Gastroesophageal sphincter (tissue), 4 donors: Measurements from ENCODE around the gene LPP. TPM values are rescaled to one million over a fixed set of nuclear protein-coding genes. Genes with fewer than 3 reads are reported as not detected.

Experiments
- ATAC-seq: fragments of 150-250 bp; one replicate; pipeline ENCODE4 v1.9.1; 2016; ENCODE audit warnings: mild to moderate bottlenecking, moderate library complexity
- H3K27ac ChIP-seq, 4 donors: fragments of 200-600 bp; sonication (generic) in 3 of 4; 1 replicate in 3 of 4; 2 replicates in 1 of 4; pipeline ENCODE4 v1.5.1; 2016 to 2019
- H3K27me3 ChIP-seq: fragments of 200-600 bp; sonication (generic); one replicate; pipeline ENCODE4 v1.5.1; 2019
- H3K36me3 ChIP-seq, 2 donors: fragments of 200-600 bp; sonication (generic); one replicate each; pipeline ENCODE4 v1.5.1; 2019; ENCODE audit warnings: control low read depth in 1 of 2
- H3K4me1 ChIP-seq, 3 donors: fragments of 200-600 bp; sonication (generic); 1 replicate in 2 of 3; 2 replicates in 1 of 3; pipeline ENCODE4 v1.5.1; 2016 to 2019; ENCODE audit warnings: control low read depth in 2 of 3
- H3K4me3 ChIP-seq, 2 donors: fragments of 200-600 bp; sonication (generic); one replicate each; pipeline ENCODE4 v1.5.1; 2019; ENCODE audit warnings: mild to moderate bottlenecking in 1 of 2, moderate library complexity in 1 of 2
- H3K9me3 ChIP-seq, 3 donors: fragments of 200-600 bp; sonication (generic); one replicate each; pipeline ENCODE4 v1.5.1; 2017 to 2019; ENCODE audit warnings: control low read depth in 2 of 3
- EP300 ChIP-seq: sonication (generic); formaldehyde crosslinking; IDR thresholded peaks from one replicate; pipeline ENCODE4 v1.6.1; 2017; ENCODE audit warnings: antibody characterized with exemption, mild to moderate bottlenecking
- POLR2A ChIP-seq, 2 donors: fragments of 450-650 bp; IDR thresholded peaks; one replicate each; pipeline ENCODE4 v1.6.1; 2017; ENCODE audit warnings: antibody characterized with exemption in 2 of 2, mild to moderate bottlenecking in 2 of 2, moderate library complexity in 1 of 2
- POLR2AphosphoS5 ChIP-seq: sonication (generic); formaldehyde crosslinking; IDR thresholded peaks from one replicate; pipeline ENCODE4 v1.6.1; 2017; ENCODE audit warnings: antibody characterized with exemption
- WGBS, 2 donors: methylation state at CpG; one replicate each; pipeline ENCODE4 v1.1.5; 2018; ENCODE audit warnings: low coverage in 1 of 2; 5-methylcytosine and 5-hydroxymethylcytosine counted together
- total RNA-seq, 4 donors: library from RNA; depleted of rRNA; stranded (reverse); fragments of >200 nt; gene quantifications; one replicate each; pipeline ENCODE4 v1.1.0, GENCODE V29; 2016
- TF ChIP-seq, protein P1 (sequence below), 4 experiments: fragments of 200-600 bp in 2 of 4; fragments of 450-650 bp in 2 of 4; sonication (generic) in 1 of 4; IDR thresholded peaks; one replicate each; pipeline ENCODE4 v1.5.1; 2017 to 2019; ENCODE audit warnings: antibody characterized with exemption in 4 of 4, mild to moderate bottlenecking in 2 of 4, moderate library complexity in 2 of 4

Gene LPP
- total RNA-seq, 4 donors from 2014 or later, result 1,243 to 2,297 (median 2,164) TPM

DNA sequence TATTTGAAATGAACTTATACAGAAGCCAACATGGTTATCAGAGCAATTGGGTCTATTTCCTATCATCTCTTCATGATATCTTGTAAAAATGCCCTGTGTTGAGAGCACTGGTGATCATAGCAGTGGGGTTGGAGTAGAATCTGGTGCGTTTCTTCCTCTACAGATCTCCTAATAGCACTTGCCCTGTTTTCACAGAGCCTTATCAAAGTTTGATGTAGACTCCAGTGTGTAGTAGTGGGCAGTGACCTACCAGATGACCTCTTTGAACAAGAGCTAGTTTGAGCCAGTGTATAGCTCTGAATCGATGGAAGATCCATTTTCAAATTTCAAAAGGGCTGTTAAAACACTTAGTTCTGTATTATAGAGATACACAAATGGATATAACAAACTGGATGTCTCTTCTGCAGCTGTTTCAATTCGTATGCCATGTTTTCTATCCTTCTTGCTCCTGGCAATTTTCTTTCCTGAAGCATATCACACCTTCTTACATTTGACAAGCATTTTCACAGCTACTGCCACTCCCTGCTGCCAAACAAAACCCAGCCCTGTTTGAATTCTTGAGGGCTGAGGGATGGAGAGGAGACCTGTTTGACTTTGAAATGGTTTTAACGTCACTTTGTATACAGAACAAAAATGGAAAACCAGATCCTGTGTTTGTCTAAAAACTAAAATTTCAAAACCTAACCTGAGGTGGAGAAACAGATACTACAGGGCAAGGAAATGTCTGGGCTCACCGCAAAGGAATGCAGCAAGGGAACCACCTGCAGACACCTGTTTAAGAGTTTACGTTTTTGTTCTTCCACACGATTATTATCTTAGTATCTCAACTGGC is 663.4 kb downstream of the LPP start:
- no peaks in the 10 kb centered on the region for H3K27me3 ChIP-seq
- no peak overlapping the region for H3K4me3 ChIP-seq
- TF ChIP-seq, protein P1, sequence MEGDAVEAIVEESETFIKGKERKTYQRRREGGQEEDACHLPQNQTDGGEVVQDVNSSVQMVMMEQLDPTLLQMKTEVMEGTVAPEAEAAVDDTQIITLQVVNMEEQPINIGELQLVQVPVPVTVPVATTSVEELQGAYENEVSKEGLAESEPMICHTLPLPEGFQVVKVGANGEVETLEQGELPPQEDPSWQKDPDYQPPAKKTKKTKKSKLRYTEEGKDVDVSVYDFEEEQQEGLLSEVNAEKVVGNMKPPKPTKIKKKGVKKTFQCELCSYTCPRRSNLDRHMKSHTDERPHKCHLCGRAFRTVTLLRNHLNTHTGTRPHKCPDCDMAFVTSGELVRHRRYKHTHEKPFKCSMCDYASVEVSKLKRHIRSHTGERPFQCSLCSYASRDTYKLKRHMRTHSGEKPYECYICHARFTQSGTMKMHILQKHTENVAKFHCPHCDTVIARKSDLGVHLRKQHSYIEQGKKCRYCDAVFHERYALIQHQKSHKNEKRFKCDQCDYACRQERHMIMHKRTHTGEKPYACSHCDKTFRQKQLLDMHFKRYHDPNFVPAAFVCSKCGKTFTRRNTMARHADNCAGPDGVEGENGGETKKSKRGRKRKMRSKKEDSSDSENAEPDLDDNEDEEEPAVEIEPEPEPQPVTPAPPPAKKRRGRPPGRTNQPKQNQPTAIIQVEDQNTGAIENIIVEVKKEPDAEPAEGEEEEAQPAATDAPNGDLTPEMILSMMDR (IDR thresholded peaks at IDR 0.05), result no peak
- TF ChIP-seq POLR2AphosphoS5 (no peak), POLR2A (IDR thresholded peaks at IDR 0.05) (no peak), EP300 (no peak)
- H3K36me3 ChIP-seq, result no peaks in the 10 kb centered on the region
- peaks cover 0 to 65% (median 27%) of the 10 kb centered on the region in 3 donors for H3K4me1 ChIP-seq
- no peak for ATAC-seq
- H3K27ac ChIP-seq, result no peak overlapping the region
- no peaks in the 10 kb centered on the region for H3K9me3 ChIP-seq
- whole genome bisulfite sequencing, 2 donors, result 70 to 73% methylated on average over 5 to 7 of the region's 7 CpGs

DNA sequence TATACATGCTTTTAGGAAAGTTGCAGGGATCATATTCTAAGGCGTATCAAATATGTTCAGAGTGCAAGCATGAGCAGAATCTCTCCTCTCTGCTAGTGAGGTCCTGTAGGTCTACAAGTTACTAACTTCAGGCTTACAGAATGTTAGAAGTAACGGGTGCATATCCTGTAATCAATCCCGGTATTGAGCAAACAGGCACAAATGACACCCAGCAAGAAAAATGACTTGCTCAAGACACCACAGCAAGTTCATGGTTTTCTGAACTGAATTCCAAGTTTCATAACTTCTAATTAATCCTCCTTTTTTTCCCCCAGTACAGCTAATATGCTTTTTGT is 663.9 kb downstream of the LPP start:
- ATAC-seq, result no peak
- no peaks in the 10 kb centered on the region for H3K9me3 ChIP-seq
- H3K4me3 ChIP-seq, result no peak overlapping the region
- WGBS, 2 donors, result 73 to 81% methylated on average over 3 of the region's 3 CpGs
- TF ChIP-seq POLR2A (IDR thresholded peaks at IDR 0.05) (no peak), EP300 (no peak), POLR2AphosphoS5 (no peak)
- TF ChIP-seq, protein P1 (IDR thresholded peaks at IDR 0.05), result no peak
- H3K27ac ChIP-seq, result no peak overlapping the region
- H3K4me1 ChIP-seq, result peaks cover 0 to 65% (median 27%) of the 10 kb centered on the region in 3 donors
- no peaks in the 10 kb centered on the region for H3K27me3 ChIP-seq
- no peaks in the 10 kb centered on the region for H3K36me3 ChIP-seq

DNA sequence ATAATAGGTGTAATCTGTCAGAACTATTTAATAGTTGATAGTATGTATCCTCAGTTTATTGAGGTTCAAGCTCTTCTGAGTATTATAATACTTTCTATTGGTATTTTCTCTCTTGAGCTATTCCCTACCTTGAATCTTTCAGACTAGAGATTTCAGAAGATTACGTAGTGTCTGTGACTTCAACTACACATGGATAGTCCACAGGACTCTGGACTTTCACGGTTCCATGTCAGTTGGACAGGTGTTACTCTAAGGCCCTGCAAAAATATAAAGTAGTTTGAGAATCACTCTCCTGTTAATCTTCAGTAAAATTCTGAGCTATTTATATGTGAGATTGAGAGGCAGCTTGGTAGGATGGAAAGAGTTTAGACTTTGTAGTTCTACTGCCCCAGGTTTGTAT is 664.3 kb downstream of the LPP start:
- WGBS, 2 donors, result 89 to 100% methylated on average over 1 to 2 of the region's 2 CpGs
- TF ChIP-seq POLR2A (IDR thresholded peaks at IDR 0.05), result no peak
- TF ChIP-seq POLR2AphosphoS5, result no peak
- no peak for TF ChIP-seq EP300
- TF ChIP-seq, protein P1 (IDR thresholded peaks at IDR 0.05), result no peak
- Histone ChIP-seq H3K4me3 (no peak overlapping the region), H3K9me3 (no peaks in the 10 kb centered on the region), H3K36me3 (no peaks in the 10 kb centered on the region), H3K27me3 (no peaks in the 10 kb centered on the region), H3K27ac (no peak overlapping the region), H3K4me1 (peaks cover 0 to 67% (median 27%) of the 10 kb centered on the region in 3 donors)
- ATAC-seq, result no peak

DNA sequence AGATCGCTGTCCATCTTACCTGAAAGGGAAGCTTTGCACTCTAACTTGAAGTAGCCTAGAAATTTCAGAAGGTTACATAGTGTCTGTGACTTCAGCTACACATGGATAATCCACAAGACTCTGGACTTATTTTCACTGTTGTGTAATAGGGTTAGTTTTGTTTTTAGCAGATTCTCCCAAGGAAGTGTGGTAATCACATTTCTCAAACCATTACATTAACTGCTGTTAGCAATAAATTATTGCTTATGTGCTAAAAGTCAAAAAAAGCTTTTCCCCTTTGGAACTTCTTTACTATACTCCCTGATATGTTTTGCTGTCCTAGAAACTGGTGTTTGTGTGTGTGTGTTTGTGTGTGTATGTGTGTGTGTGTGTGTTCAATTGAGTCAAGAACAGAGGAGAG is 666.0 kb downstream of the LPP start:
- ATAC-seq, result peak; percentile 81
- Histone ChIP-seq H3K36me3 (no peaks in the 10 kb centered on the region), H3K4me3 (no peak overlapping the region), H3K4me1 (peaks cover 0 to 81% (median 27%) of the 10 kb centered on the region in 3 donors), H3K27ac (peak overlapping the region in 1 of 4 donors; percentile 33), H3K27me3 (no peaks in the 10 kb centered on the region), H3K9me3 (no peaks in the 10 kb centered on the region)
- peak; percentile 53 for TF ChIP-seq POLR2AphosphoS5
- TF ChIP-seq, protein P1 (IDR thresholded peaks at IDR 0.05), result no peak
- 89% methylated on average over 1 of the region's 1 CpG; no CpG with 5 or more reads in 1 of the 2 donors for WGBS, 2 donors

DNA sequence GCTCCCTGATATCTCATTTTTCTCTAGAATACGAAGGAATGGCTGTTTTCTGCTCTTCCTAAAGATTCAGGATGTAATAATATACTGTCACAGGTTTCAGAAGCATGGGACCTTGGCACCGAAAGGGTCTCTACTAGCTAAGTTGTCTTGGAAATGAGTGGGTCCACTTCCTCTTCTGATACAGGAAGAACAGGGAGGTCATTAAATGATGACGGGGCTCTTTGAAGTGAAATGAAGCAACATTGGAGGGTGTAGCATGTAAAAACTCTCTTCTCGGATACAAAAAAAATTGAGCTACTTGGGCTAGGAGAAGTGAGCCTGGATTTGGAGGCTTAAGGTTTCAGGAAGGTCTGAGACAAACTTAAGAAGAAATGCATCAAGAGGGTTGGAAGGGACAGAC is 668.0 kb downstream of the LPP start:
- ATAC-seq, result peak; percentile 37
- TF ChIP-seq EP300 (no peak), POLR2AphosphoS5 (no peak), POLR2A (IDR thresholded peaks at IDR 0.05) (no peak)
- TF ChIP-seq, protein P1 (IDR thresholded peaks at IDR 0.05), result no peak
- 71 to 83% methylated on average over 3 to 4 of the region's 4 CpGs for WGBS, 2 donors
- no peaks in the 10 kb centered on the region for H3K9me3 ChIP-seq
- H3K4me1 ChIP-seq, result peaks cover 0 to 81% (median 27%) of the 10 kb centered on the region in 3 donors
- no peak overlapping the region for H3K27ac ChIP-seq
- H3K27me3 ChIP-seq, result no peaks in the 10 kb centered on the region
- no peak overlapping the region for H3K4me3 ChIP-seq
- no peaks in the 10 kb centered on the region for H3K36me3 ChIP-seq
